ENCODE data around the gene ARHGEF7. TPM values are rescaled to one million over a fixed set of nuclear protein-coding genes. Genes with fewer than 3 reads are reported as not detected.

ARHGEF7 gene
- total and polyA plus RNA-seq, 5 donors, result 21.3 to 43.9 (median 35.3) TPM

GRCh38 chr13:111330066-111330610, 215.0 kb downstream of the ARHGEF7 start:
- no peak for DNase-seq
- WGBS, result 61% methylated on average over 11 of the region's 11 CpGs
- H3K27ac ChIP-seq (ENCODE audit: low read length), result no peak overlapping the region

DNA sequence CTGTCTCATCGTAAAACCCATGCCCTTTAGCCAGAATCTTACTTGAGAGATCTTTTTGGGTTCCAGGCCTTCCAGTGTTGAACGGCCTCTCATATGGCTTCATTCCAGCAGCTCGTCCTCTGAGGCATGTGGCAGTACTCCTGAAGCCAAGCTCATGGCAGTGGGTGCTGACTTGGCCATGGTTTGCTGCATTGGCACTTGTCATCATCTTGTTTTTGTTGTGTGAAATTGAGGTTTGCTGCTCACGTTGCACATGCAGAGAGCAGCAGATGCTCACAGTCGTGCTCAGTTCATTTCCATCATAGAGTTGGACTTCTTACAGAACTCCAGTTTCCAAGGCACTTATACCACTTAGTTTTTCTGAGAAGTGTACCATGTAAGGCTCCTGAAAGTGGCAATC, 220.2 kb downstream of the ARHGEF7 start:
- Histone ChIP-seq H3K27ac (ENCODE audit: low read length) (no peak overlapping the region), H3K4me3 (ENCODE audit: low read length) (no peak overlapping the region), H3K4me1 (ENCODE audit: control insufficient read depth, insufficient read depth, low read length) (no peaks in the 10 kb centered on the region), H3K27me3 (ENCODE audit: control insufficient read depth, insufficient read depth) (no peaks in the 10 kb centered on the region), H3K9me3 (ENCODE audit: control insufficient read depth, low read length) (no peaks in the 10 kb centered on the region)
- intact Hi-C loops (cut with DNase I), result no loop called here
- ATAC-seq, result peak in 1 of 2 donors; percentile 65
- peak in 1 of 3 donors; percentile 21 for DNase-seq
- 61% methylated on average over 5 of the region's 5 CpGs for WGBS

More at GRCh38 chr13:111330066-111330610, 215.0 kb downstream of the ARHGEF7 start:
- H3K4me3 ChIP-seq (ENCODE audit: low read length), result no peak overlapping the region
- no peaks in the 10 kb centered on the region for H3K9me3 ChIP-seq (ENCODE audit: control insufficient read depth, low read length)
- no peaks in the 10 kb centered on the region for H3K27me3 ChIP-seq (ENCODE audit: control insufficient read depth, insufficient read depth)
- H3K4me1 ChIP-seq (ENCODE audit: control insufficient read depth, insufficient read depth, low read length), result no peaks in the 10 kb centered on the region
- no peak for ATAC-seq
- intact Hi-C loops (cut with DNase I), result no loop called here

GRCh38 chr13:111336666-111337065, 221.6 kb downstream of the ARHGEF7 start:
- H3K4me3 ChIP-seq (ENCODE audit: low read length), result no peak overlapping the region
- no peaks in the 10 kb centered on the region for H3K27me3 ChIP-seq (ENCODE audit: control insufficient read depth, insufficient read depth)
- no peaks in the 10 kb centered on the region for H3K9me3 ChIP-seq (ENCODE audit: control insufficient read depth, low read length)
- no peak for ATAC-seq
- 90% methylated on average over 9 of the region's 9 CpGs for WGBS
- no peak overlapping the region for H3K27ac ChIP-seq (ENCODE audit: low read length)
- H3K4me1 ChIP-seq (ENCODE audit: control insufficient read depth, insufficient read depth, low read length), result no peaks in the 10 kb centered on the region
- DNase-seq, result no peak
- intact Hi-C loops (cut with DNase I), result no loop called here

DNA sequence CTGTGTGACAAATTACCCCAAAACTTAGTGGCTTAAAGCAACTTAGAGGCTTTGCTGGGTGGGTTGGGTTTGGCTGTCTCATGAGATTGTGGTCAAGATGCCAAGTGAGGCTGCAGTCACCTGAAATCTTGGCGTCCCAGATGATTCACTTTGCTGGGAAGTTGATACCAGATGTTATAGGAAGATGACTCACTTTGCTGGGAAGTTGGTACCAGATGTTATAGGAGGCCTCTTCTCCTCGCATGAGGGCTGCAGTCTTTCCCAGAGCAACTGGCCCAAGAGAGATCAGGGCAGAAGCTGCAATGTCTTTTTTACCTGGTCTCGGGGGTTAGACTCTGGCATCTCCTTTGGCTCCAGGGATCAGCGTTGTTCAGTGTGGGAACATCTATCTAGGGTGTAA, 222.1 kb downstream of the ARHGEF7 start:
- intact Hi-C loops (cut with DNase I), result no loop called here
- H3K9me3 ChIP-seq (ENCODE audit: control insufficient read depth, low read length), result no peaks in the 10 kb centered on the region
- no peak for ATAC-seq
- no peak for DNase-seq
- no peaks in the 10 kb centered on the region for H3K4me1 ChIP-seq (ENCODE audit: control insufficient read depth, insufficient read depth, low read length)
- H3K27ac ChIP-seq (ENCODE audit: low read length), result no peak overlapping the region
- no peak overlapping the region for H3K4me3 ChIP-seq (ENCODE audit: low read length)
- WGBS, result 85% methylated on average over 4 of the region's 4 CpGs
- H3K27me3 ChIP-seq (ENCODE audit: control insufficient read depth, insufficient read depth), result no peaks in the 10 kb centered on the region

DNA sequence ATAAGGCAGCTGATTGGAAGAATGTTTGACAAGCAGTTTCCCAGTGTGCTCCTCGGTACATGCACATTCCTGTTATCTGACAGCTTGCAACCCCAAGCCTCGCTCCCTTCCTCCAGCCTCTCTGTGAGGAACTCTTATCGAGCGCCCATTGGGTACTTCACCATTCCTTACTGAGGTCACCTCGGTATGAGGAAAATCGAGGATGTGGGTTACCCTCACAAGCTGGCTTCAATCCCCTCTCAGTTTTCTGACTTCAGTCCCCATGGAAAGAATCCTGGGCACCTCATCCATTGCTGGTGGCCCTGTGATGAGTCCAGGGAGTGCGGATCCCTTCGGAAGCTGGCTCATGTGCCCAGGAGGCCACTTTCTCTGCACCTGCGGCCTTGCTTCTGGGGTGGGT, 222.6 kb downstream of the ARHGEF7 start:
- Histone ChIP-seq H3K4me3 (ENCODE audit: low read length) (no peak overlapping the region), H3K27ac (ENCODE audit: low read length) (no peak overlapping the region), H3K4me1 (ENCODE audit: control insufficient read depth, insufficient read depth, low read length) (no peaks in the 10 kb centered on the region), H3K9me3 (ENCODE audit: control insufficient read depth, low read length) (no peaks in the 10 kb centered on the region), H3K27me3 (ENCODE audit: control insufficient read depth, insufficient read depth) (no peaks in the 10 kb centered on the region)
- 92% methylated on average over 9 of the region's 9 CpGs for WGBS
- intact Hi-C loops (cut with DNase I), result no loop called here
- no peak for DNase-seq
- ATAC-seq, result no peak

DNA sequence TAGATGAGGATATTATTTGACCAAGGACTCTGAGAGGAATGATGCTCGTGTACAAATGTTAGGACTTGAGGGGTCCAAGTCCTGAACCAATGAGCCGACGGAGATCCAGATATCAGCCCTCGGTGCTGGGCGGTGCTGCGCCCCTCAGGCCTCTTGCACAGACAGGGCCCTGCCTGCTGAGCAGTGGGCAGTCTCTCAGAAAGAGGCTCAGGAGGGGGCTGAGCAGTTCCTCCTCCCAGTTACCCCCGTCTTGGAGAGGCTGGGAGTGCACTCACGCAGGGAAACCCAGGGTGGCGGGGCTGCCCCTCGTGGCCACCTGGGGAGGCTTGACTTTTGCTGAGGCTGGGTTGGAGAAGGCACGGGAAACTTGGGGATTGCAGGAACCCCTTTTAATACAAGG, 223.7 kb downstream of the ARHGEF7 start:
- WGBS, result 83% methylated on average over 11 of the region's 11 CpGs
- ATAC-seq (no peak), DNase-seq (no peak)
- Histone ChIP-seq H3K9me3 (ENCODE audit: control insufficient read depth, low read length) (no peaks in the 10 kb centered on the region), H3K27me3 (ENCODE audit: control insufficient read depth, insufficient read depth) (no peaks in the 10 kb centered on the region), H3K4me3 (ENCODE audit: low read length) (no peak overlapping the region), H3K4me1 (ENCODE audit: control insufficient read depth, insufficient read depth, low read length) (no peaks in the 10 kb centered on the region), H3K27ac (ENCODE audit: low read length) (no peak overlapping the region)
- intact Hi-C loops (cut with DNase I), result no loop called here

- intact Hi-C loops (cut with DNase I), result no loop called here
- no peak for DNase-seq
- 94% methylated on average over 29 of the region's 29 CpGs for WGBS
These were observed 224.4 kb downstream of the ARHGEF7 start for GRCh38 chr13:111339366-111340143.

DNA sequence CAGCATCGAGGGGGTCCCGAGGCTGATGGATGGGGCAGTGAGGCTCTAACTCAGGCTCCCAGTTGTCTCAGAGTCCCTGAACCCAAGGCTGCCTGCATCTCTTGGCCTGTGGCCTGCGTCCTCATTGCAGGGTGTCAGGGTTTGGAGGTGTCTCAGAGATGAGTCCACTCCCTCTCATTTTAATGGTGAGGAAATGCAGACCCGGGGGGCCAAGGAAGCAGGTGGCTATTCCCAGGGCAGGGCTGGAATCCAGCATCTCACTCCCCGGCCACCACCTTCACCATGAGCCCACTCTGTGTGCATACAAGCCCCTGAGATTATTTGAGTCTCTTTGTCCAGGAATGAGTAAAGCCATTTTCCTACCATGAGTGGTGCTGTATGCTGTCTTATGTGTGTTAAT, 226.8 kb downstream of the ARHGEF7 start:
- WGBS, result 92% methylated on average over 5 of the region's 5 CpGs

More at GRCh38 chr13:111339366-111340143, 224.4 kb downstream of the ARHGEF7 start:
- Histone ChIP-seq H3K4me1 (ENCODE audit: control insufficient read depth, insufficient read depth, low read length) (no peaks in the 10 kb centered on the region), H3K4me3 (ENCODE audit: low read length) (no peak overlapping the region), H3K9me3 (ENCODE audit: control insufficient read depth, low read length) (no peaks in the 10 kb centered on the region), H3K27ac (ENCODE audit: low read length) (no peak overlapping the region), H3K27me3 (ENCODE audit: control insufficient read depth, insufficient read depth) (no peaks in the 10 kb centered on the region)
- ATAC-seq, result peak in 1 of 2 donors; percentile 20

DNA sequence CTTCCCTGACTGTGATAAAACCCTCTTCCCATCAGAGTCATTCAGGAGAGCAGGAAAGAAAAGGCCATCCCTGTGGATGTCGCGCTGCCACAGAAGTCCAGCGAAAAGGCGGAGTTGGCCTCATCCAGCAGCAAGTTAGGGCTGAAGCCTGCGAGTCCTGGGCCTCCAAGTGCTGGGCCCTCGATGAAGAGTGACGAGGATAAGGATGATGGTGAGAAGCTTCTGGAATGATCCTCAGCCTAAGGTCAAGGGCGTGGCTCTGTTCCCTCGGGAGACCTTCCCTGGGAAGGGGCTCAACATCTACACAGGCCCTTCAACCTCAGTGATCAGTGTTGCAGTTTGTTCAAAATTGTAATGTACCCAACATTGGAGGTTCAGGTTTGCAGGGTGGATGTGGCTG, 227.6 kb downstream of the ARHGEF7 start:
- intact Hi-C loops (cut with DNase I), result no loop called here
- Histone ChIP-seq H3K4me1 (ENCODE audit: control insufficient read depth, insufficient read depth, low read length) (no peaks in the 10 kb centered on the region), H3K9me3 (ENCODE audit: control insufficient read depth, low read length) (no peaks in the 10 kb centered on the region), H3K4me3 (ENCODE audit: low read length) (no peak overlapping the region), H3K27ac (ENCODE audit: low read length) (no peak overlapping the region), H3K27me3 (ENCODE audit: control insufficient read depth, insufficient read depth) (no peaks in the 10 kb centered on the region)
- ATAC-seq (no peak), DNase-seq (no peak)
- WGBS, result 95% methylated on average over 9 of the region's 9 CpGs

More for the DNA sequence above, 226.8 kb downstream of the ARHGEF7 start:
- intact Hi-C loops (cut with DNase I), result no loop called here
- Histone ChIP-seq H3K27me3 (ENCODE audit: control insufficient read depth, insufficient read depth) (no peaks in the 10 kb centered on the region), H3K9me3 (ENCODE audit: control insufficient read depth, low read length) (no peaks in the 10 kb centered on the region), H3K4me3 (ENCODE audit: low read length) (no peak overlapping the region), H3K4me1 (ENCODE audit: control insufficient read depth, insufficient read depth, low read length) (no peaks in the 10 kb centered on the region), H3K27ac (ENCODE audit: low read length) (no peak overlapping the region)
- ATAC-seq (no peak), DNase-seq (no peak)

DNA sequence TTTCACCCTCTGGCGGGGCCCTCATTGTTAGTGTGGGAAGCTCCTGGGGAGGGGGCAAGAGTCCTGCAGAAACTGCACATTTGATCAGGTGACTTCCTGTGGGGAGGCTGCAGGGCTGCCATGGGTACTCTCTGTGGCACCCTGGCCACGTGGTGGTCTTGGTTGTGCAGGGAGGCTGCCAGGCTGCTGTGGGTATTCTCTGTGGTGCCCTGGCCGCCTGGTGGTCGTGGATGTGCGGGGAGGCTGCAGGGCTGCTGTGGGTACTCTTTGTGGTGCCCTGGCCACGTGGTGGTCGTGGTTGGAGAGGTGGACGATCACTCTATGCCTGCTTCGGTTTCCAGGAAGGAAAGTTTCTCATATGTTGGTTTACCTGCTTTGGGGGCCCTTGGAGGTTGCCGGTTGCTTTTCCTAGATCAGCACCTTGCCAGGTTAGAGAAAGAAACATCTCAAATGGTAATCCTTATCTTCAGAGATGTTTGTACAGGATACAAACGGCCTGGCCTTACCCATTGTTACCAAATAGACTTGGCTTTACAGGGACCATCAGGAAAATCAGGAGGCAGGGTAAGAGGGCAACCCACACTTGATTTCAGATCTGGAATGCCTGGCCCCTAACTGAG, 228.2 kb downstream of the ARHGEF7 start:
- DNase-seq (no peak), ATAC-seq (no peak)
- intact Hi-C loops (cut with DNase I), result no loop called here
- no peak overlapping the region for H3K4me3 ChIP-seq (ENCODE audit: low read length)
- H3K4me1 ChIP-seq (ENCODE audit: control insufficient read depth, insufficient read depth, low read length), result no peaks in the 10 kb centered on the region
- 81% methylated on average over 11 of the region's 11 CpGs for WGBS
- no peaks in the 10 kb centered on the region for H3K27me3 ChIP-seq (ENCODE audit: control insufficient read depth, insufficient read depth)
- no peaks in the 10 kb centered on the region for H3K9me3 ChIP-seq (ENCODE audit: control insufficient read depth, low read length)
- H3K27ac ChIP-seq (ENCODE audit: low read length), result no peak overlapping the region

DNA sequence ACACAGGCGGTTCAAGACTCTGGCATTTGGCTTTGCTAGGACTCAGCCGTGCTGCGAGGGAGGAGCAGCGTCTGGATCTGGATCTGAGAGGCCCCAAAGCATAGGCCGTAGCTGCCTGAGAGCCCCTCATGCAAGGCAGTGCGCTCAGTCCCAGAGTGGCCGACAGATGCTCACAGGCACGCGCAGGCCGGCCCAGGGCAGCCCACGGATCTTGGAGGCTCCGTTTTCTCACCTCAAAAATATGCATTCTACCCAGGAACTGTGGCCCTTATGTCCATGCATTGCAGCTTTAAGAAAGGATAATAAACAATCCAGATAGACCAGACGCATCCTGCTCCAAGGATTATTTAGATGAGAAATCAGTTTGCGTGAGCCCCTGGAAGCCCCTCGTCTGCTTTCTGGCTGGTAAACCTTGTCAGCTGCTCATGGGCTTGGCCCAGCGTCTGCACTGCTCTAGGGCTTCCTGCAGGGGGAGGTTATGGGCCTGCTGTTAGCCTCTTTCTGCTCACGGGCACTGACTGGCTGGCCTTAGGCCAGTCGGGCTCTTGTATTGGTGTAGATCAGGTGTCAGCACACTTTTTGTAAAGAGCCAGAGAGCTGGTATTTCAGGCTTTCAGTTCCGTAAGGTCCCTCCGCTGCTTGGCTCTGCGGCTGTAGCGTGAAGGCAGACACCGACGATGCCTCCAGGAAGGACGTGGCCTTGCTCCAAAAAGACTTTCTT, 229.5 kb downstream of the ARHGEF7 start:
- 77% methylated on average over 25 of the region's 25 CpGs for WGBS
- Histone ChIP-seq H3K27ac (ENCODE audit: low read length) (no peak overlapping the region), H3K27me3 (ENCODE audit: control insufficient read depth, insufficient read depth) (no peaks in the 10 kb centered on the region), H3K9me3 (ENCODE audit: control insufficient read depth, low read length) (no peaks in the 10 kb centered on the region), H3K4me1 (ENCODE audit: control insufficient read depth, insufficient read depth, low read length) (no peaks in the 10 kb centered on the region), H3K4me3 (ENCODE audit: low read length) (no peak overlapping the region)
- intact Hi-C loops (cut with DNase I), result no loop called here
- DNase-seq (no peak), ATAC-seq (no peak)

All from right cardiac atrium (tissue), 5 donors.